B cell (primary cell): ENCODE measurements around the gene LRRC75B. TPM values are rescaled to one million over a fixed set of nuclear protein-coding genes. Genes with fewer than 3 reads are reported as not detected.

Source experiments
- ATAC-seq: fragments of 200-7000 bp; cut with Tn5 transposase; one replicate; pipeline ENCODE4 v1.10.0; 2021; ENCODE audit warnings: low read depth, mild to moderate bottlenecking, moderate number of reproducible peaks, moderate library complexity
- CTCF ChIA-PET: fragments of 350-600 bp; sonication (Branson Sonifier 250); formaldehyde crosslinking; loops from one replicate; lab custom pipeline; 2021; ENCODE audit warnings: antibody characterized with exemption, inconsistent platforms; lab: Charles Lee
- POLR2A ChIA-PET: fragments of 350-600 bp; sonication (Branson Sonifier 250); formaldehyde crosslinking; loops from one replicate; lab custom pipeline; 2021; ENCODE audit warnings: antibody characterized with exemption; lab: Charles Lee
- DNase-seq: peaks from one replicate; pipeline ENCODE4 v3.0.0; 2013
- H2AFZ ChIP-seq: 2 replicates; pipeline ENCODE4 v1.6.1; 2012; ENCODE audit warnings: mild to moderate bottlenecking, low read depth, low read length; ENCODE audit not compliant: insufficient read depth, poor library complexity, severe bottlenecking
- H3K27ac ChIP-seq, 2 donors: 1 replicate in 1 of 2; 2 replicates in 1 of 2; pipeline ENCODE4 v1.5.1; 2012 to 2013; ENCODE audit warnings: low read length in 2 of 2, mild to moderate bottlenecking in 2 of 2, moderate library complexity in 1 of 2
- H3K27me3 ChIP-seq, 4 experiments: fragments of 200-600 bp in 1 of 4; sonication (generic) in 1 of 4; replicated peaks in 1 of 4; 1 replicate in 2 of 4; 2 replicates in 2 of 4; pipeline versions ENCODE4 v1.6.1 to v1.7.0; 2013 to 2016; ENCODE audit warnings: low read length in 3 of 4, mild to moderate bottlenecking in 2 of 4, mixed read lengths in 1 of 4, moderate library complexity in 1 of 4; ENCODE audit not compliant: insufficient read depth in 4 of 4, control insufficient read depth in 3 of 4; ENCODE audit errors: control extremely low read depth in 1 of 4
- H3K36me3 ChIP-seq, 2 experiments: replicated peaks in 1 of 2; 1 replicate in 1 of 2; 2 replicates in 1 of 2; pipeline versions ENCODE4 v1.6.1 to v1.7.1; 2013; ENCODE audit warnings: low read length in 1 of 2; ENCODE audit not compliant: insufficient read depth in 2 of 2, control insufficient read depth in 1 of 2; ENCODE audit errors: control extremely low read depth in 1 of 2, extremely low read depth in 1 of 2
- H3K4me1 ChIP-seq, 2 donors: fragments of 200-600 bp in 1 of 2; sonication (generic) in 1 of 2; 1 replicate in 1 of 2; 2 replicates in 1 of 2; pipeline versions ENCODE4 v1.5.1 to v1.6.1; 2013 to 2017; ENCODE audit warnings: low read length in 2 of 2; ENCODE audit not compliant: control insufficient read depth in 2 of 2, insufficient read depth in 2 of 2
- H3K4me2 ChIP-seq: replicated peaks from 2 replicates; pipeline ENCODE3; 2012; ENCODE audit warnings: mild to moderate bottlenecking, low read depth, low read length; ENCODE audit not compliant: poor library complexity, severe bottlenecking
- H3K4me3 ChIP-seq, 5 experiments: fragments of 200-600 bp in 1 of 5; sonication (generic) in 1 of 5; 1 replicate in 3 of 5; 2 replicates in 2 of 5; pipeline versions ENCODE4 v1.5.1 to v1.7.0; 2011 to 2016; ENCODE audit warnings: low read length in 4 of 5, mild to moderate bottlenecking in 4 of 5, low read depth in 2 of 5, control low read depth in 1 of 5, moderate library complexity in 1 of 5; ENCODE audit not compliant: insufficient read depth in 1 of 5; ENCODE audit errors: control extremely low read depth in 1 of 5, extremely low read depth in 1 of 5
- H3K79me2 ChIP-seq: fragments of 200-600 bp; sonication (generic); one replicate; pipeline ENCODE4 v1.6.0; 2016; ENCODE audit warnings: low read length; ENCODE audit not compliant: control insufficient read depth, insufficient read depth
- H3K9ac ChIP-seq: fragments of 200-600 bp; sonication (generic); 2 replicates; pipeline ENCODE4 v1.6.1; 2017; ENCODE audit warnings: mild to moderate bottlenecking, low read length, moderate library complexity
- H3K9me3 ChIP-seq, 3 donors: one replicate each; pipeline versions ENCODE4 v1.6.1 to v1.7.1; 2013; ENCODE audit warnings: low read length in 2 of 3; ENCODE audit not compliant: control insufficient read depth in 2 of 3, insufficient read depth in 1 of 3; ENCODE audit errors: control extremely low read depth in 1 of 3
- H4K20me1 ChIP-seq: 2 replicates; pipeline ENCODE4 v1.6.0; 2012; ENCODE audit warnings: mild to moderate bottlenecking, low read length; ENCODE audit not compliant: insufficient read depth, control insufficient read depth, poor library complexity, severe bottlenecking
- H3K27ac Mint-ChIP-seq: one replicate; pipeline ENCODE4 v1.8.0; 2021; ENCODE audit warnings: mixed read lengths
- H3K27me3 Mint-ChIP-seq: one replicate; pipeline ENCODE4 v1.8.0; 2021; ENCODE audit warnings: mixed read lengths
- H3K4me1 Mint-ChIP-seq: one replicate; pipeline ENCODE4 v1.8.0; 2021; ENCODE audit warnings: mixed read lengths
- H3K4me3 Mint-ChIP-seq: one replicate; pipeline ENCODE4 v1.8.0; 2021; ENCODE audit warnings: mixed read lengths
- H3K9me3 Mint-ChIP-seq: one replicate; pipeline ENCODE4 v1.8.0; 2022; ENCODE audit warnings: mixed read lengths; ENCODE audit not compliant: insufficient read depth
- EZH2 ChIP-seq: IDR thresholded peaks from 2 replicates; pipeline ENCODE4 v1.6.1; 2012; ENCODE audit warnings: borderline replicate concordance, low read depth, mild to moderate bottlenecking, moderate library complexity, low read length; ENCODE audit not compliant: insufficient read depth, poor library complexity, severe bottlenecking
- WGBS: methylation state at CpG from one replicate; pipeline ENCODE4 v1.1.5; 2013; ENCODE audit warnings: missing lambda C conversion rate; ENCODE audit not compliant: insufficient coverage; 5-methylcytosine and 5-hydroxymethylcytosine counted together
- intact Hi-C: fragments of 100-400 bp; cut with micrococcal nuclease; formaldehyde crosslinking; loops from one replicate; pipeline ENCODE4 v1.10.0; 2022
- polyA plus RNA-seq: library from polyadenylated mRNA; depleted of rRNA; stranded (reverse); fragments of >200 nt; gene quantifications from 2 replicates; pipeline ENCODE4 v1.2.3, GENCODE V29; 2012
- total RNA-seq, 2 donors: library from RNA; stranded (reverse); fragments of 120-200 nt in 1 of 2; gene quantifications; 1 replicate in 1 of 2; 2 replicates in 1 of 2; pipeline versions ENCODE4 v1.2.3 to v1.2.4, GENCODE V29; 2013 to 2022
- TF ChIP-seq, protein P1 (sequence below): fragments of 200-600 bp; IDR thresholded peaks from one replicate; pipeline ENCODE4 v1.8.0; 2022; ENCODE audit warnings: antibody characterized with exemption, mild to moderate bottlenecking

LRRC75B gene
- total and polyA plus RNA-seq, 2 donors (not counting 1 experiment from before 2014, with no cell fraction given): 1.3 to 3.1 TPM

DNA sequence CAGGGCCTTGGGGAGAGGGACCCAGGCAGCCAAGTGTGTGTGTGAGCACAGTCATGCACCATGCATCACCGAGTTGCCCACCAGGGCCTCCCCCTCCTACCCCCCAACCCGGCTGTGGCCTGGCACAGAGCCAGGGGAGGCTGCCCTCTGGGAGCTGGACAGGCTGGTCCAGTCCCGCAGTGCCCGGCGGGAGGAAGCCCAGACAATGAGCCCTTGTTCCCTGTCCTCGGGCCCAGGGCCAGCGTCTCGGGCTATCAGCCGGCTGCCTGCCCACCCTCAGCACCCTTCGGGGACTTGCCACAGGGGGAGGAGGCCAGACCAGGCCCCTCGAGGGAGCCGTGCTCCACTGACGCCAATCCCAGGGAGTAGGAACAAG, 4.5 kb downstream of the LRRC75B start:
- DNase-seq: no peak
- Histone ChIP-seq H3K36me3 (no peaks in the 10 kb centered on the region), H3K9ac (no peak overlapping the region), H3K4me3 (no peak overlapping the region), H3K4me1 (peaks cover 2 to 14% of the 10 kb centered on the region in 2 donors), H3K9me3 (peaks cover 0 to 2% (median 0%) of the 10 kb centered on the region in 3 donors), H4K20me1 (no peaks in the 10 kb centered on the region), H3K79me2 (no peaks in the 10 kb centered on the region), H3K27me3 (peaks cover 0 to 17% (median 0%) of the 10 kb centered on the region in 4 experiments), H3K27ac (no peak overlapping the region), H2AFZ (no peak overlapping the region), H3K4me2 (no peak overlapping the region)
- no peak overlapping the region for H3K4me3 Mint-ChIP-seq
- CTCF ChIA-PET: no interaction called here
- POLR2A ChIA-PET: no interaction called here
- no peaks in the 10 kb centered on the region for H3K9me3 Mint-ChIP-seq
- intact Hi-C loops: no loop called here
- H3K27me3 Mint-ChIP-seq: peaks cover 5% of the 10 kb centered on the region
- ATAC-seq: no peak
- peaks cover 7% of the 10 kb centered on the region for H3K4me1 Mint-ChIP-seq
- no peak overlapping the region for H3K27ac Mint-ChIP-seq
- TF ChIP-seq EZH2: no peak
- TF ChIP-seq, protein P1, sequence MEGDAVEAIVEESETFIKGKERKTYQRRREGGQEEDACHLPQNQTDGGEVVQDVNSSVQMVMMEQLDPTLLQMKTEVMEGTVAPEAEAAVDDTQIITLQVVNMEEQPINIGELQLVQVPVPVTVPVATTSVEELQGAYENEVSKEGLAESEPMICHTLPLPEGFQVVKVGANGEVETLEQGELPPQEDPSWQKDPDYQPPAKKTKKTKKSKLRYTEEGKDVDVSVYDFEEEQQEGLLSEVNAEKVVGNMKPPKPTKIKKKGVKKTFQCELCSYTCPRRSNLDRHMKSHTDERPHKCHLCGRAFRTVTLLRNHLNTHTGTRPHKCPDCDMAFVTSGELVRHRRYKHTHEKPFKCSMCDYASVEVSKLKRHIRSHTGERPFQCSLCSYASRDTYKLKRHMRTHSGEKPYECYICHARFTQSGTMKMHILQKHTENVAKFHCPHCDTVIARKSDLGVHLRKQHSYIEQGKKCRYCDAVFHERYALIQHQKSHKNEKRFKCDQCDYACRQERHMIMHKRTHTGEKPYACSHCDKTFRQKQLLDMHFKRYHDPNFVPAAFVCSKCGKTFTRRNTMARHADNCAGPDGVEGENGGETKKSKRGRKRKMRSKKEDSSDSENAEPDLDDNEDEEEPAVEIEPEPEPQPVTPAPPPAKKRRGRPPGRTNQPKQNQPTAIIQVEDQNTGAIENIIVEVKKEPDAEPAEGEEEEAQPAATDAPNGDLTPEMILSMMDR: no peak
- 62% methylated on average over 12 of the region's 13 CpGs for WGBS

DNA sequence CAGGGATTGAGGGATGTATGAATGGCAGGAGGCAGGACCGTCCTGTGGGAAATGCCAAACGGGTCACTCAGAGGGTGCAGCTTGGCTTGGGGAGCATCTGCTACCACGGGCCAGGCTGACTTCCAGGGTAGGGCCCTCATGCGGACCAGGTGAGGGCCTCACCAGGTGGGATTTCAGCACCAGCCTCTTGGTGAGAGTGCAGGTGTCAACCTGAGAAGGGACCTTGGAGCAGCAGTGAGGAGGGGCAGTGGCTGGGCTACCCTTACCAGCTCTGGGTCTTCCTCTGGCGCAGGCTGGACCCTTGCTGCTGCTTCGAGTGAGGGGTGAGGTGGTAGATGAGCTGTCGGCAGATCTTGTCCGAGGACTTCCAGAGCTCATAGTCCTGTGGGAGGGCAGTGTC, 4.9 kb downstream of the LRRC75B start:
- intact Hi-C loops: no loop called here
- peaks cover 5% of the 10 kb centered on the region for H3K27me3 Mint-ChIP-seq
- Histone ChIP-seq H3K27ac (no peak overlapping the region), H3K4me2 (no peak overlapping the region), H3K79me2 (no peaks in the 10 kb centered on the region), H3K27me3 (peaks cover 0 to 13% (median 0%) of the 10 kb centered on the region in 4 experiments), H3K4me1 (peaks cover 2 to 10% of the 10 kb centered on the region in 2 donors), H3K9me3 (peaks cover 0 to 2% (median 0%) of the 10 kb centered on the region in 3 donors), H2AFZ (no peak overlapping the region), H3K9ac (no peak overlapping the region), H4K20me1 (no peaks in the 10 kb centered on the region), H3K36me3 (no peaks in the 10 kb centered on the region), H3K4me3 (no peak overlapping the region)
- peaks cover 4% of the 10 kb centered on the region for H3K4me1 Mint-ChIP-seq
- ChIA-PET CTCF (no interaction called here), POLR2A (interaction anchor here (0.5 kb wide), 1 partner anchor 26 kb away, joined by 6 read pairs; no protein-coding TSS in a partner anchor)
- 77% methylated on average over 8 of the region's 8 CpGs for WGBS
- no peaks in the 10 kb centered on the region for H3K9me3 Mint-ChIP-seq
- no peak for DNase-seq
- TF ChIP-seq, protein P1: no peak
- no peak for TF ChIP-seq EZH2
- ATAC-seq: no peak
- H3K27ac Mint-ChIP-seq: no peak overlapping the region
- H3K4me3 Mint-ChIP-seq: no peak overlapping the region
